Measurements from ENCODE around the gene CPZ. TPM values are rescaled to one million over a fixed set of nuclear protein-coding genes. Genes with fewer than 3 reads are reported as not detected.

The CPZ gene
- polyA plus RNA-seq, 3 donors, result not detected

GRCh38 chr4:8578717-8579116 is 13.8 kb upstream of the CPZ start:
- no peak for DNase-seq
- Mint-ChIP-seq H3K4me1 (no peaks in the 10 kb centered on the region), H3K36me3 (no peaks in the 10 kb centered on the region), H3K9me3 (peaks cover 0 to 2% (median 0%) of the 10 kb centered on the region in 7 donors), H3K27me3 (ENCODE audit: low read depth in 3 of 3) (peaks cover 0 to 20% (median 16%) of the 10 kb centered on the region in 3 donors), H3K4me3 (no peak overlapping the region), H3K27ac (no peak overlapping the region)
- intact Hi-C loops (cut with micrococcal nuclease), result no loop called here
- no peaks in the 10 kb centered on the region for H3K79me2 ChIP-seq (ENCODE audit: insufficient read depth, low read length)
- H3K4me3 ChIP-seq (replicated peaks in 1 of 3; ENCODE audit: low read depth in 2 of 3, low read length in 3 of 3), result no peak overlapping the region
- no peaks in the 10 kb centered on the region for H4K20me1 ChIP-seq (ENCODE audit: insufficient read depth, low read length)
- no CpG with 5 or more reads among the region's 3 CpGs for WGBS (ENCODE audit: insufficient coverage)
- no peaks in the 10 kb centered on the region for H3K4me1 ChIP-seq (ENCODE audit: control insufficient read depth in 1 of 2, insufficient read depth in 2 of 2, low read length in 2 of 2)
- no peak overlapping the region for H3K9ac ChIP-seq (ENCODE audit: insufficient read depth, low read length, poor library complexity, severe bottlenecking)
- H3K9me3 ChIP-seq (replicated peaks in 1 of 2; ENCODE audit: control insufficient read depth in 1 of 2, insufficient read depth in 1 of 2, low read length in 2 of 2), result no peaks in the 10 kb centered on the region
- no peak overlapping the region for H3K27ac ChIP-seq (ENCODE audit: low read depth in 1 of 2, low read length in 2 of 2)
- no peaks in the 10 kb centered on the region for H3K36me3 ChIP-seq (replicated peaks in 1 of 2; ENCODE audit: control insufficient read depth in 1 of 2, insufficient read depth in 2 of 2, low read length in 2 of 2)
- H3K4me2 ChIP-seq (replicated peaks; ENCODE audit: extremely low read depth, low read length, poor library complexity, severe bottlenecking), result no peak overlapping the region
- no peak for TF ChIP-seq CTCF (IDR thresholded peaks at IDR 0.05)
- H2AFZ ChIP-seq (ENCODE audit: insufficient read depth, low read depth, low read length, poor library complexity, severe bottlenecking), result no peak overlapping the region
- H3K27me3 ChIP-seq (ENCODE audit: control insufficient read depth in 2 of 2, insufficient read depth in 2 of 2, low read length in 2 of 2), result peaks cover 0 to 6% of the 10 kb centered on the region in 2 donors

GRCh38 chr4:8579526-8580320 is 12.8 kb upstream of the CPZ start:
- Mint-ChIP-seq H3K27ac (no peak overlapping the region), H3K36me3 (no peaks in the 10 kb centered on the region), H3K4me3 (no peak overlapping the region), H3K9me3 (peaks cover 0 to 2% (median 0%) of the 10 kb centered on the region in 7 donors), H3K27me3 (ENCODE audit: low read depth in 3 of 3) (peaks cover 0 to 20% (median 14%) of the 10 kb centered on the region in 3 donors), H3K4me1 (no peaks in the 10 kb centered on the region)
- 42% methylated on average over 6 of the region's 12 CpGs for WGBS (ENCODE audit: insufficient coverage)
- no peak for DNase-seq
- intact Hi-C loops (cut with micrococcal nuclease), result no loop called here
- Histone ChIP-seq H3K9ac (ENCODE audit: insufficient read depth, low read length, poor library complexity, severe bottlenecking) (no peak overlapping the region), H3K27ac (ENCODE audit: low read depth in 1 of 2, low read length in 2 of 2) (no peak overlapping the region), H3K4me2 (replicated peaks; ENCODE audit: extremely low read depth, low read length, poor library complexity, severe bottlenecking) (no peak overlapping the region), H3K4me1 (ENCODE audit: control insufficient read depth in 1 of 2, insufficient read depth in 2 of 2, low read length in 2 of 2) (no peaks in the 10 kb centered on the region), H2AFZ (ENCODE audit: insufficient read depth, low read depth, low read length, poor library complexity, severe bottlenecking) (no peak overlapping the region), H3K4me3 (replicated peaks in 1 of 3; ENCODE audit: low read depth in 2 of 3, low read length in 3 of 3) (no peak overlapping the region), H3K36me3 (replicated peaks in 1 of 2; ENCODE audit: control insufficient read depth in 1 of 2, insufficient read depth in 2 of 2, low read length in 2 of 2) (no peaks in the 10 kb centered on the region), H3K79me2 (ENCODE audit: insufficient read depth, low read length) (no peaks in the 10 kb centered on the region), H4K20me1 (ENCODE audit: insufficient read depth, low read length) (no peaks in the 10 kb centered on the region), H3K9me3 (replicated peaks in 1 of 2; ENCODE audit: control insufficient read depth in 1 of 2, insufficient read depth in 1 of 2, low read length in 2 of 2) (no peaks in the 10 kb centered on the region), H3K27me3 (ENCODE audit: control insufficient read depth in 2 of 2, insufficient read depth in 2 of 2, low read length in 2 of 2) (peaks cover 0 to 6% of the 10 kb centered on the region in 2 donors)
- no peak for TF ChIP-seq CTCF (IDR thresholded peaks at IDR 0.05)
